Glutamatergic neuron (in vitro differentiated cells): ENCODE measurements around the gene PAX3. TPM values are rescaled to one million over a fixed set of nuclear protein-coding genes. Genes with fewer than 3 reads are reported as not detected.

Experiments
- DNase-seq: peaks from one replicate; pipeline ENCODE4 v3.0.0; 2022
- H3K27ac Mint-ChIP-seq: one replicate; pipeline ENCODE4 v1.8.0; 2020; ENCODE audit warnings: mild to moderate bottlenecking, mixed read lengths, inconsistent platforms; ENCODE audit not compliant: unreplicated experiment
- H3K27me3 Mint-ChIP-seq: one replicate; pipeline ENCODE4 v1.8.0; 2020; ENCODE audit warnings: mild to moderate bottlenecking, moderate library complexity, mixed read lengths, inconsistent platforms; ENCODE audit not compliant: unreplicated experiment
- H3K36me3 Mint-ChIP-seq: one replicate; pipeline ENCODE4 v1.8.0; 2020; ENCODE audit warnings: mild to moderate bottlenecking, mixed read lengths, inconsistent platforms; ENCODE audit not compliant: unreplicated experiment
- H3K4me1 Mint-ChIP-seq: one replicate; pipeline ENCODE4 v1.8.0; 2020; ENCODE audit warnings: mild to moderate bottlenecking, low read depth, mixed read lengths, inconsistent platforms; ENCODE audit not compliant: unreplicated experiment
- H3K4me3 Mint-ChIP-seq: one replicate; pipeline ENCODE4 v1.8.0; 2020; ENCODE audit warnings: mild to moderate bottlenecking, mixed read lengths, inconsistent platforms; ENCODE audit not compliant: unreplicated experiment
- H3K9me3 Mint-ChIP-seq: one replicate; pipeline ENCODE4 v1.8.0; 2020; ENCODE audit warnings: mild to moderate bottlenecking, moderate library complexity, mixed read lengths, inconsistent platforms; ENCODE audit not compliant: unreplicated experiment
- CTCF ChIP-seq: fragments of 200-600 bp; sonication (generic); IDR thresholded peaks from one replicate; pipeline ENCODE4 v1.5.0; 2021; ENCODE audit not compliant: partially characterized antibody, unreplicated experiment
- total RNA-seq: library from RNA; stranded (reverse); fragmentation: NEBNext Ultra II Directional; extraction: Animal tissue kit (Norgen Biotek cat#: 25700); gene quantifications from one replicate; pipeline ENCODE4 v1.2.1, GENCODE V29; 2021; ENCODE audit not compliant: unreplicated experiment

The PAX3 gene
- total RNA-seq, 1 donor from 2014 or later, result 31.2 TPM

GRCh38 chr2:222306393-222307142 is 7.8 kb upstream of the PAX3 start:
- H3K9me3 Mint-ChIP-seq, result peaks cover 21% of the 10 kb centered on the region
- peak overlapping the region; percentile 74 for H3K4me3 Mint-ChIP-seq
- TF ChIP-seq CTCF, result no peak
- H3K27ac Mint-ChIP-seq, result no peak overlapping the region
- peaks cover 61% of the 10 kb centered on the region for H3K27me3 Mint-ChIP-seq
- no peak for DNase-seq
- H3K4me1 Mint-ChIP-seq, result peaks cover 22% of the 10 kb centered on the region
- peaks cover 7% of the 10 kb centered on the region for H3K36me3 Mint-ChIP-seq

GRCh38 chr2:222305516-222306392 is 7.0 kb upstream of the PAX3 start:
- Mint-ChIP-seq H3K36me3 (peaks cover 7% of the 10 kb centered on the region), H3K9me3 (peaks cover 21% of the 10 kb centered on the region), H3K4me1 (peaks cover 22% of the 10 kb centered on the region), H3K27ac (no peak overlapping the region), H3K27me3 (peaks cover 58% of the 10 kb centered on the region), H3K4me3 (peak overlapping the region; percentile 74)
- TF ChIP-seq CTCF, result no peak
- DNase-seq, result peak; percentile 57

GRCh38 chr2:222304737-222305515 is 6.1 kb upstream of the PAX3 start:
- Mint-ChIP-seq H3K36me3 (peaks cover 7% of the 10 kb centered on the region), H3K27ac (peak overlapping the region; percentile 5), H3K4me1 (peaks cover 24% of the 10 kb centered on the region), H3K9me3 (peaks cover 21% of the 10 kb centered on the region), H3K27me3 (peaks cover 59% of the 10 kb centered on the region), H3K4me3 (peak overlapping the region; percentile 75)
- no peak for TF ChIP-seq CTCF
- no peak for DNase-seq

- DNase-seq, result no peak
- peaks cover 59% of the 10 kb centered on the region for H3K27me3 Mint-ChIP-seq
- H3K36me3 Mint-ChIP-seq, result peaks cover 12% of the 10 kb centered on the region
- peaks cover 21% of the 10 kb centered on the region for H3K9me3 Mint-ChIP-seq
- H3K27ac Mint-ChIP-seq, result no peak overlapping the region
- H3K4me1 Mint-ChIP-seq, result peaks cover 28% of the 10 kb centered on the region
- TF ChIP-seq CTCF, result no peak
- H3K4me3 Mint-ChIP-seq, result peak overlapping the region; percentile 75
Measured at GRCh38 chr2:222303828-222304736, 5.3 kb upstream of the PAX3 start.
